HG02642 (cell line): ENCODE data around the gene CYP2E1.
"Not testable (repeated sequence)": the region's sequence is repeated elsewhere in the genome, so short reads cannot be mapped to it uniquely, and the experiment has no call there.

ENCODE experiments used
- ATAC-seq: cut with Tn5 transposase; IDR thresholded peaks from one replicate; pipeline ENCODE4 v1.9.1; 2021; ENCODE audit warnings: mild to moderate bottlenecking; ENCODE audit not compliant: unreplicated experiment, poor library complexity

The CYP2E1 gene

DNA sequence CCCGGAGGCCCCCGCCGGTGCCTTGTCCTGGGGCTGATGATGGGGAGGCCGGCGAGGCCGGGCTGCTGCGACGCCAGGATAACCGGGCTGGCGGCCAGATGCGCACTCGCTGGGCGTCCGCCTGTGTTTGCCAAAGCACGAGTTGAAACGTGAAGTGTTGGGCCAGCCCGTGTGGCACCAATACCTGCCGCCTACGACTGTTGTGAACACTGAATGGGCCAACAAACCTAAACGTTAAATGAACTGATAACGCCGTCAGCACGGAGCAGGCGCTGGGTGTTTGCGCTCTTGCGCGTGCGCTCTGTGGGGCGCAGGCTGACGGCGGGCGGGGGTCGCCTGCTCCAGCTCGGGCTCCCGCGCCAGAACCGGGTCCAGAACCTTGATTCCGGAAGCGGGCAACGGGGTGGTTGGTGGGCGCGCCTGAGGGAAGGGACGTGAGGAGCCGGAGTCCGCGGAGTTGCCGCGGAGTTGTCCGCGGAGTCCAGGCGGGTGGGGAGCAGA is 658 bp downstream of the CYP2E1 start:
- no peak for ATAC-seq

DNA sequence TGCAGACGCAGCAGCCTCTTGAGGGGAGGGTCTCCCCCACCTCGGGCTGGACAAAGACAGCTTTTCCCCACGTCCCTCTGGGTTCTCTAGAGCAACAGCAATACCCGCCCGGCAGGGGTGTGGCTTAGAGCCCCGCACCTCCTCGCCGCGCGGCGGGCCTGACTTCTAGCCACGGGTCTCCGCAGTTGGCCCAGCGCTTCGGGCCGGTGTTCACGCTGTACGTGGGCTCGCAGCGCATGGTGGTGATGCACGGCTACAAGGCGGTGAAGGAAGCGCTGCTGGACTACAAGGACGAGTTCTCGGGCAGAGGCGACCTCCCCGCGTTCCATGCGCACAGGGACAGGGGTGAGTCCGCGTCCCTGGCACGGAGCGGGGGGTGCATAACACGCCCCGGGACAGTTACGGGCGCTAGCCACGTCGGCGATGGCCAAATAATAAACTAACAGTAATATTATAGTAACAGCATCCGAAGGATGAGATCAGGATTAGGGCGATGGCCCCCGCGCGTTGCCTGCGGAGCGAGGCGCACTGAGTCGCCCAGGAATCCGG is 1.2 kb downstream of the CYP2E1 start:
- no peak for ATAC-seq

DNA sequence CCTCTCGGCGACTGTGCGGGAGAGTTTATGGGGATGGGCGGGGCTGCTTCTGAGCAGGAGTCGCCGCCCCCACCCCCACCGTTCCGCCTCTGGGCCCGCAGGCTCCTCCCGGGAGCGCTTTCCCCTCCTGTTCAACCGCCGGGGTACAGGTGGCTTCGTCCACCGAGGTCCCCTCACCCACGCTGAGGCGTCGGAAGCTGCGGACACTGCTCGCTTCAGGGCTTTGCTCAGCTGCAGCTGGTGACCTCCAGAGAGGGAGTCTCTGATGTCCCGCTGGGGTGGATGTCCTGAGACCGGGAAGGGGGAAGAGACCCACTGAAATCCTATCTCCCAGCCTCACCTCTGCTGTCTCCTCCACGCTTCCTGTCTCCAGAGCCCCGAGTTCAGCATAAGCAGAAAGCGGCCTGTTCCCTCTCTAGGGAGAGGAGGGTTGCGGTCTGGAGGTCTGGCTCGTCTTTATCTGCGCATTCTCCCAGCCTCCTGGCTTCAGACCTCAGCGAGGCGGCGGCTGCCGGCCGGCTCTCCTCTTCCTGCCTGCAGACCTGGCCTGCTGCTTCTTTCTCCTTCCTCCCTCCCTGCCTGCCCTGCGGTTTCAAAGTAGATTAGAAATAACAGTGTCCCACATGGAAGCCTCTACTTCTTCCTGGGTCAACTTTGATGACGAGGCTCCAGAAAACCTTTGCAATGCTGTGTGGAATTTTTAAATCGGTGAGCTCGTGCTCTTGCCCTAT is 1.8 kb downstream of the CYP2E1 start:
- ATAC-seq = no peak

DNA sequence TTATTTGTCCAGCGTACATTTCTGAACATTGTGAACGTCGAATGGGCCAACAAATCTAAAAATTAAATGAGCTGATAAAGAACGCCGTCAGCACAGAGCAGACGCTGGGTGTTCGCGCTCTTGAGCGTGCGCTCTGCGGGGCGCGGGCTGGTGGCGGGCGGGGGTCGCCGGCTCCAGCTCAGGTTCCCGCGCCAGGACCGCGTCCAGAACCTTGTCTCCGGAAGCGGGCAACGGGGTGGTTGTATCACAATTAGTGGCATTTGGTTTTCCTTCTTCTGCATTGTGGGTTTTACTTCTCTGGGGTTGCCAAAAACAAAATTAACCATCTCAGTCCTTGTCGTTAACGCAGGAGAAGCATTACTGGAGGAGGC is 2.4 kb downstream of the CYP2E1 start:
- no peak for ATAC-seq

- no peak for ATAC-seq
Measured at GRCh38 chr10:133530506-133530905, 3.3 kb downstream of the CYP2E1 start.

- no peak for ATAC-seq
Measured at GRCh38 chr10:133532871-133533270, 5.7 kb downstream of the CYP2E1 start.

- no peak for ATAC-seq
Measured at GRCh38 chr10:133534417-133534816, 7.3 kb downstream of the CYP2E1 start.

GRCh38 chr10:133536198-133536597 is 9.0 kb downstream of the CYP2E1 start:
- ATAC-seq = no peak

DNA sequence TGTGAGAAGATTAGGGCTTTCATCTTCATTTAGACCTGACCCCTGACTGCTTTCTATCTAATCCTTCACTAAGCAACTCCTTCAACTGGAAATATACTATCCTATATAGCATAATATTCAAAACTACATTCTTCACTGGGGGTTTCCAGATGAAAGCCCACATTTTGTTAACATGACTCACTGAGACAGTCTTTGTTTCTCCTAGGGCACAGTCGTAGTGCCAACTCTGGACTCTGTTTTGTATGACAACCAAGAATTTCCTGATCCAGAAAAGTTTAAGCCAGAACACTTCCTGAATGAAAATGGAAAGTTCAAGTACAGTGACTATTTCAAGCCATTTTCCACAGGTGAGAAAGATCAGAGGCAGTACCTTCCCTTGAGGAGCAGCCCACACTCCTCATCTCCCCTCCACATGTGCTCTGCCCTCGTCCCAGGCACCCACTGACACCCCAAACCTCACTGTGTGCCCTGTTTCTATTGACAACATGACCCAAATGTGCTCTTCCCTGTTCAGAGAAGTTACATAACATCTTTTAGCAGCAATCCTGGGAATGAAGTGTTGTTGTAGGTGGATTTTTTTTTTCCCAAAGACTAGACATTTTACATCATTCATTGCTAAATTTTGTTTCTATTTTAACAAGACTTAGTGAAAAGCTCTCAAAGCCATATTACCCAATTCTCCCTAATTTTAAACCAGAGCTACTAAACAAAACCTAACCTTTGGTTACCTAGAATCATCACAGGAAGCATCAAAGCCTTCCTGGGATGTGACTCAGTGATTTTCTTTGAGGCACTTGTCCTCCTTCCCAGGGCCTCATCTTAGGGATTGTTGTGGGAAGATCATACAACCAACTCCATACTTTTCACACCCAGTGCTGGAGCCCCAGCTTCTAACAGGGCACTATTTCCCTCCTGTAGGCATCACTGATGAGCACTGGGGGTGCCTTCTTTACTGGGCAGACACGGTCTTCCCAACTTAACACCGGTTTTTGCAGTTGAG is 10.7 kb downstream of the CYP2E1 start:
- no peak for ATAC-seq

DNA sequence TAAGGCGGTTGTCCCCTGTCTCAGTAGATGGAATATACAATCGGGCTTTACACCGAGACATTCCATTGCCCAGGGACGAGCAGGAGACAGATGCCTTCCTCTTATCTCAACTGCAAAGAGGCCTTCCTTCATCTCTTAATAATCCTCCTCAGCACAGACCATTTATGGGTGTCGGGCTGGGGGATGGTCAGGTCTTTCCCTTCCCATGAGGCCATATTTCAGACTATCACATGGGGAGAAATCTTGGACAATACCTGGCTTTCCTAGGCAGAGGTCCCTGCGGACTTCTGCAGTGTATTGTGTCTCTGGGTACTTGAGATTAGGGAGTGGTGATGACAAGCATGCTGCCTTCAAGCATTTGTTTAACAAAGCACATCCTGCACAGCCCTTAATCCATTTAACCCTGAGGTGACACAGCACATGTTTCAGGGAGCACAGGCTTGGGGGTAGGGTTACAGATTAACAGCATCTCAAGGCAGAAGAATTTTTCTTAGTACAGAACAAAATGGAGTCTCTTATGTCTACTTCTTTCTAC is 14.3 kb downstream of the CYP2E1 start:
- not testable (repeated sequence) for ATAC-seq

GRCh38 chr10:133544506-133544905 is 17.3 kb downstream of the CYP2E1 start:
- ATAC-seq = no peak

- no peak for ATAC-seq
Measured at GRCh38 chr10:133554600-133554999, 27.4 kb downstream of the CYP2E1 start.

DNA sequence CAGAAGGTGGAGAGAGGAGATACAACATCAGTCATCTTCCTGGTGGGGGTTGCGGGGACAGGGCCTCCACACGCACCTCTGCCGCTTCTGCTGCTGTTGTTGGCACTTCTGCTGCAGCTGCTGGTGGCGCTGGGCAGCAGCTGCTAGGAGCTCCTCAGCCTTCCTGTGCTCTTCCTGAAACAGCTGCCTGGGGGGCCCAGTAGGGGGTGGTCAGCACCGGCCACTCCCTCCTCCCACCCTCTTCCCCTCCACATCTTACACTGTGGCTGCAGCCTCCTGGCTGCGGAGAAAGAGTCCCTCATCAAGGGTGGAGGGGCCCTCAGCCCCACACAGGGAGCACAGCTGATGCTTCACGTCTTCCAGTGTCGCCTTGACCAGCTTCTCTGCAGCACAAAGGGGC is 28.4 kb downstream of the CYP2E1 start:
- ATAC-seq = no peak

GRCh38 chr10:133557381-133557780 is 30.2 kb downstream of the CYP2E1 start:
- ATAC-seq = no peak

DNA sequence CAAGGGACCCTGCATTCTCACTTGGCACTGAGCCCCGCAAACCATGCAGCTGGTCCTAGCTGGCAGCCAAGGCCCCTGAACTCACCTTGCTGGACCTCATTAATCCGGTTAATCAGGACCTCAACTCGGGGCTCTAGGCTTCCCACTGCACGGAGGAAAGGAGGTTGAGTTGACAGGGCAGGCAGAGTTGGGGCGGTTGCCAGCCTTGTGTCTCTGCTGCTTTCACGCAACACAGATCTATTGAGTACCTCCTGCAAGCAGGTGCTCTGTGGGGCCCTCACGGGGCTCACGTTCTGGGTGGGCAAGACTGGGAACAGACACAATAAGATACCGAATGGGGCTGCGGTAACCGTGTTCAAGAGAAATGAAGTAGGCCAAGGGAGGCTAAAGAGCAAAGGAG is 32.1 kb downstream of the CYP2E1 start:
- ATAC-seq = no peak

- no peak for ATAC-seq
Measured at GRCh38 chr10:133564816-133565215, 37.7 kb downstream of the CYP2E1 start.

DNA sequence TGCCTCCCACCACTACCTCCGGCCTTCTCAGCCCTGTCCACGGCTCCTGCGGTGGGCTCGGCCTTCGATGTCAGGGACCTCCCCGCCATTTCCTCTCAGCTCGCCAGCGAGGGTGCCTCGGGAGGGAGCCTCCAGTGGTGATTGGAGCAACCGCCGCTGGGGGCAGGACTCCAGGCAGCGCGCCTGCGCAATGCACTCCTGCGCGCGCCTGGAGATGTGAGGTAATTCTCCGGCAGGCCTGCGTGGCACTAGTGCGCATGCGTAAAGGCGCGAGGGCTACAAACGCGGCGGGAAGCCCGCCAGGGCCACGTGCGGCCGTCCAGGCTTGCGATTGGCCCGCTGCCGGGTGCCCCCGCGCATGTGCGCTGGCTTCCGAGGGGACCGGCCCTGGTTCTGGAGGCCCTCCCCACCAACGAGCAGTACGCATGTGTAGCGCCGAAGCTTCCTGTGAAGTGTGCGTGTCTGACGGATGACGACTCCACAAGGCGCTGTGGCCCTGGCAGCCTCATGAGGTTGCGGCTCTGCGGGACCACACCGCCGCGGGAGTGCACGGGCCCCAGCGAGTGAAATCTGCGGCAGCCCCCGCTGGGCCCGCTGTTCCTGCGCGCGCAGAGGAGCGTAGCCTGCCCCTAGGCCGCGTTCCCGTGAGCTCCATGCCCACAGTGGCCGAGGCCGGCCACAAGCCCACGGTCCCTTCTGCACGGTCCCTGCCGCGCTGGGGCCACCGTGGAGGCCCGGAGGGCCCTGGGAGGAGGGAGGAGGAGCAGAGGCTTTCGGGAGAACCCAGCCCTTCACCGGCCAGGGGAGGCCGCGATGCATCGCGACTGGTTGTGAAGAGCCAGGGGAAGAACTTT is 38.5 kb downstream of the CYP2E1 start, which contains the start of gene SYCE1:
Gene SYCE1 (minus strand): TSS at position 143 of the 854 bp plus-strand sequence. CDS start 54 bp downstream, at position 89.
- no peak for ATAC-seq

GRCh38 chr10:133567119-133567518 is 40.0 kb downstream of the CYP2E1 start:
- ATAC-seq = no peak

GRCh38 chr10:133567609-133568286 is 40.6 kb downstream of the CYP2E1 start:
- no peak for ATAC-seq
